HG03469 (cell line): Measurements from ENCODE around the gene ATP5ME.
"Not testable (repeated sequence)": the region's sequence is repeated elsewhere in the genome, so short reads cannot be mapped to it uniquely, and the experiment has no call there.

Source experiments
- ATAC-seq: cut with Tn5 transposase; IDR thresholded peaks from one replicate; pipeline ENCODE4 v1.9.1; 2021; ENCODE audit warnings: mild to moderate bottlenecking, moderate library complexity, moderate number of reproducible peaks; ENCODE audit not compliant: unreplicated experiment

ATP5ME gene

GRCh38 chr4:636628-637159, 37.4 kb downstream of the ATP5ME start:
- ATAC-seq = no peak

DNA sequence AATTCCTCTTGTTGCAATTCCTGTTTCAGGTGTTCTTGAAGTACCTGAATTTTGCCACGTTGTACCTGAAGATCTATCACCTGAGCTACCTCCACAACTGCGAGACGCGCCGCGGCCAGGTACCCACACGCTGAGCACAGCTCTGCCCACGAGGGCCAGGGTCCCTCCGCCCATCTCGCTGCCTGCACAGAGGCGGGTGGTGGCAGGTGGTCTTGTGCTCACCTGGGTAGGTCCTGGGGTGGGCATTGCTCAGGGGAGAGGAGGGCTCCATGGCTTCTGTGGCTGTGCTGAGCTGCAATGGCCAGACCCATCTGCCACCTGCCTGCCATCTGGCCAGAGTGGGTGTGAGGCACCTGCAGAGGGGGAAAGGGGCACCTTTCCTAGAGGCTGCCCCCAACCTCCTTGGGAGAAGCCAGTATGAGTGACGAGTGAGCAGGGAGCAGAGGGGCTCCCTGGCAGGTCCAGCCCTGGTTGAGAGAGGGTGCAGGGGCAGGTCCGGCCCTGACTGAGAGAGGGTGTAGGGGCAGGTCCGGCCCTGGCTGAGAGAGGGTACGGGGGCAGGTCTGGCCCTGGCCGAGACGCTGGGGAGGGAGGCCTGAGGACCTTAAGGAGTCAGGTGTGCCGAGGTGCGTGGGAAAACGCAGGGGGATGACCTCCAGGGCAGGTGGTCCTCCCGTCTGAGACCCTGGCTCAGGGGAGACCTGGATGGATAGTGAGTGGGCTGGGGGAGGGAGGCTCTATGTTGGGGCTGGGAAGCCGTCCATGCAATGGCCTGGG, 38.0 kb downstream of the ATP5ME start:
- ATAC-seq = no peak

GRCh38 chr4:635066-635835, 38.8 kb downstream of the ATP5ME start:
- ATAC-seq = not testable (repeated sequence)

DNA sequence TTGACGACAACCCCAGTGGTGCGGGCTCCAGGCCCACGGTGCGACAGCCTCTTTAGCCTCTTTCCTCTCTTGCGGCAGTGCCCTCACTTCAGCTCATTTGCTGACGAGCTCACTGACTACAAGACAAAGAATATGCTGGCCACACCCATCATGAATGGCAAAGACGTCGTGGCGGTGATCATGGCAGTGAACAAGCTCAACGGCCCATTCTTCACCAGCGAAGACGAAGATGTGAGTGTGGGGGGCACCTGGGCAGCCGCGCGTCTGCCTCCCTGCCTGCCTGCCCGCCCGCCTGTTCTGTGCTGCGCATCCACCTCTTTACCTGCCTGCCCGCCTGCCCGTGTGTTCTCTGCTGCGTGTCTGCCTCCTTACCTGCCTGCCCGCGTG, 39.5 kb downstream of the ATP5ME start:
- no peak for ATAC-seq

- ATAC-seq = no peak
Observed at GRCh38 chr4:633976-634598, 40.0 kb downstream of the ATP5ME start.

DNA sequence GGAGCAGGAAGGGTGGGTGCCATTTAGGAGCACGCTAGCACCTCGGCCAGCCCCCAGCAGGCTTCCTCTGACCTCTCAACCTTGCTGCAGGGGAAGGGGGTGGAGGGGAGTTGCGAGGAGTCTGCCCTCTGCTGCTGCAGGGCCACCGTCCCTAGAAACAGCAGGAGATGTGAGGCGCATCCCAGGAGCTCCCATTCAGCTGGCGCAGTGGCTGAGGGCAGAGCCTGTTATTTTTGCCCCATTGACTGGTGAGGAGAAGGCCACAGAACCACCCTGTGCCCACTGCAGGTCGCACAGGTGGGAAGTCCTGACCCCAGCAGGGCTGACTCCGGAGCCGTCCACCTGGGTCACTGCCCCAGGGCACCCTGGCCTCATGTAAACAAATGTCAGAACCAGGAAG, 40.7 kb downstream of the ATP5ME start:
- ATAC-seq = no peak

DNA sequence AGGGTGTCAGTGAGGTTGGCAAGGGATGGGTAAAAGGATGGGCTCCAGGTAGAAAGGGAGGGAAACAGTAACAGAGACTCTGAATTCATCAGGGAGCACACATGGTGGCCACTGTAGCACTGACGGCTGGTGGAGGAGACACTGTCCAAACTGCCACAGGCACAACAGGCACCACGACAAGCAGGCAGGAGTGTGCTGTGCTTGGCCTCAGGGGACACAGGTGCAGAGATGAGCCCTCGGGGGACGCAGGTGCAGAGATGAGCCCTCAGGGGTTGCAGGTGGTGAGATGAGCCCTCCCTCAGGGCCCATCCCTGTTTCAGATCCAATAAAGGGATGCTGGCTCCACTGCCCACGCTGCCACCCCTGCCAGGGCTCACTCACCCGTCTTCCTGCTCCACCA, 41.1 kb downstream of the ATP5ME start:
- no peak for ATAC-seq

DNA sequence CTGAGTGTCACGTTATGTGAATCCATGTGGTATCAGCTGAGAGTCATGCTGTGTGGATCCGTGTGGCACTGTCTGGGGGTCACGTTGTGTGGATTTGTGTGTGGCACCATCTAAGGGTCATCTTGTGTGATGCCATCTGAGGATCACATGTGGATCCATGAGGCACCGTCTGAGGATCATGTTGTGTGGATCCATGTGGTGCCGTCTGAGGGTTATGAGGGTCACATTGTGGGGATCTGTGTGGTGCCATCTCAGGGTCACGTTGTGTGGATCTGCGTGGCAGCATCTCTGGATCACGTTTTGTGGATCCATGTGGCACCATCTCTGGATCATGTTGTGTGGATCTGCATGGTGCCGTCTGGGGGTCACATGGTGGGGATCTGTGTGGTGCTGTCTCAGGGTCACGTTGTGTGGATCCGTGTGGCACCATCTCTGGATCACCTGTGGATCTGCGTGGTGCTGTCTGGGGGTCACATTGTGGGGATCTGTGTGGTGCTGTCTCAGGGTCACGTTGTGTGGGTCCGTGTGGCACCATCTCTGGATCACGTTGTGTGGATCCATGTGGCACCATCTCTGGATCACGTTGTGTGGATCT, 41.8 kb downstream of the ATP5ME start:
- no peak for ATAC-seq

- ATAC-seq = no peak
Observed at GRCh38 chr4:630656-631055, 43.4 kb downstream of the ATP5ME start.

DNA sequence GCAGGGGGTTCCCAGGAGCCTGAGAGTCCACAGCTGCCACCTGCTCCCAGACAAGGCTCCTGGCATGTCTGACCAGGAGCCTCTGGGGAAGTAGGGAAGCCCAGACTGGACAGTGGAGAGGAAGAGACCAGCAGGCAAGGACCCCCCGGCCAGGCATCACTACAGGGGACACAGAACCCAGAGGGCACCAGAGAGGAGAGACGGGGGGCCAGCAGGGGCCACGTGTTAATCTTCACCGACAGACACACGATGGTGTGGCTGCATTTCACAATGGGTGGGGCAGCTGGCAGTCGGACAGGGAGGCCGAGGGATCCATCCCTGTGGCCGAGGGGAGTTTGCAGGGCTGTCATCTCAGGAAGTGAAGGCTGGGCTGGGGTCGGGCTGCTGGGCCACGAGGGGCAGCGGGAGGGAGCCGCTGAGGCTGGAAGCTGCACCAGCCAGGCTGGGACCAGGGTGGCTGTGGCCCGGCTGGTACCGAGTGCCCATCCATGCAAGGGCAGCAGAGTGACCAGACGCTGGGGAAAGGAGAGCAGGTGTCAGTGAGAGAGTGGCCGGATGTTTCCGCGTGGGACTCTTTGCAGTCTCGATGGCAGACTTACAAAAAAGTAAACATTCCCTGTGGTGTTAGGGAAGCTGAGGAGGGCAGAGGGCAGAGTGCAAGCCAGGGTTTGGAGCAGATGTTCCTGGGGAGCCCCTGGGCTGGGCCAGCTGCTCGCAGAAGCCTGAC, 44.0 kb downstream of the ATP5ME start:
- ATAC-seq = no peak

- no peak for ATAC-seq
Observed at GRCh38 chr4:629636-629914, 44.5 kb downstream of the ATP5ME start.

DNA sequence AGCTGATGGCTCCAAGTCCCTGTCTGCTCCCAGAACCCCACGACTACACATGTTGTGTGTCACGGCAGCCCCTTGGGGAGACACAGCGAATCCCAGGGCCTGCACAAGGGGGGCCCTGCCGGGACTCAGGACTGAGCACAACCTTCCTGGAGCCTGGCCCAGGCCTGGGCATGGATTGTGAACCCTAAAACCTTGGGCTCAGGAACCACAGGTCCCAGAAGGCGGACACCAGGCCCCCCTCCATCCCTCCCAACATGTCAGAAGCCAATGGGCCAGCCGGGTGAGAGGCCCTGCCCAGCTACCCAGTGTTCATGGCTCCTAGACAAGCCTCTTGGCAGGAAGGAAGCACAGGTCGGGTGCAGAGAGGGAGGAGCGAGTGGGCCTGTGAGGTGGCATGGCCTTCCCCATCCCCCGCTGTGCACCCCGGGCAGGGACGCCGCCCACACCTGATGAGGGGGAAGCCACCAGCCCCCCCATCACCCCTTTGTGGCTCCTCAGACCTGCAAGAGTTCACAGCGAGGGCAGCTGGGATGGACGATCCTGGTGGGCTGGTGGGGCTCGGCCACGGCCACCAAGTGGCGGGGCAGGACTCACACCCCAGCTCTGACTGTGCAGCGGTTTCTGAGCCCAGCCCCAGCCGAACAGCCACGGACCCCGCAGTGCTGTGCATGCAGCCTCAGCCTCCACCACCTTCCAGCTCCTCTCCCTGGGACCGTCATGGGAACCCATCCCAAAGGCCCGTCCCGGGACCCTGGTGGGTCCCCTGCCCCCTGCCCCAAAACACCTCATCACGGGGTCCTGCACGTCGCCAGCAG, 45.0 kb downstream of the ATP5ME start:
- ATAC-seq = no peak

DNA sequence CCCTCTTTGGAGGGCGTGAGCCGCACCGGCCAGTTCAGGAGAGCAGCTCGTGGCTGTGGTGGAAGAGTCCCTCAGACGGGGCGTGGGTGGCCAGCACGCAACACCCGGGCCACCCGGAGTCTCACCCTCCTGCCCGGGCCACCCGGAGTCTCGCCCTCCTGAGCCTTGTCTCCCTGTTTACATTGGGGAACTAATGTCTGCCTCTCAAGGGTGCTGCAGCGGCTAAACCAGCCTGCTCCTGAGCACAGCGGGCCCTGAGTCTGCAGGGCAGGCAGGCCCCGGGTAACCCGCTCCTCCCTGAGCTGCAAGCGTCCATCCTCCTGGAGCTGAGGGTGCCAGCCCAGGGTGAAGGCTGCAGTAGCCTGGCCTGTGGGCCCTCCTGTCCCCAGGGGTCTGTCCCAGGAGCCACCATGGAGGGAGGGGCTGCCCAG, 45.8 kb downstream of the ATP5ME start:
- ATAC-seq = no peak

GRCh38 chr4:627347-628125, 46.5 kb downstream of the ATP5ME start:
- no peak for ATAC-seq

- ATAC-seq = no peak
Observed at GRCh38 chr4:626201-627091, 47.6 kb downstream of the ATP5ME start.

DNA sequence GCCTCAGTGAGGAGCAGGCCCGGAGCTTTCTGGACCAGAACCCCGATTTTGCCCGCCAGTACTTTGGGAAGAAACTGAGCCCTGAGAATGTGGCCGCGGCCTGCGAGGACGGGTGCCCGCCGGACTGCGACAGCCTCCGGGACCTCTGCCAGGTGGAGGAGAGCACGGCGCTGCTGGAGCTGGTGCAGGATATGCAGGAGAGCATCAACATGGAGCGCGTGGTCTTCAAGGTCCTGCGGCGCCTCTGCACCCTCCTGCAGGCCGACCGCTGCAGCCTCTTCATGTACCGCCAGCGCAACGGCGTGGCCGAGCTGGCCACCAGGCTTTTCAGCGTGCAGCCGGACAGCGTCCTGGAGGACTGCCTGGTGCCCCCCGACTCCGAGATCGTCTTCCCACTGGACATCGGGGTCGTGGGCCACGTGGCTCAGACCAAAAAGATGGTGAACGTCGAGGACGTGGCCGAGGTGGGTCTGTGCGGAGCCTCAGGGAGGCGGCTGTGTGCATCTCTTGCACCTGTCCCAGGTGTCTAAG, 48.4 kb downstream of the ATP5ME start:
- no peak for ATAC-seq

DNA sequence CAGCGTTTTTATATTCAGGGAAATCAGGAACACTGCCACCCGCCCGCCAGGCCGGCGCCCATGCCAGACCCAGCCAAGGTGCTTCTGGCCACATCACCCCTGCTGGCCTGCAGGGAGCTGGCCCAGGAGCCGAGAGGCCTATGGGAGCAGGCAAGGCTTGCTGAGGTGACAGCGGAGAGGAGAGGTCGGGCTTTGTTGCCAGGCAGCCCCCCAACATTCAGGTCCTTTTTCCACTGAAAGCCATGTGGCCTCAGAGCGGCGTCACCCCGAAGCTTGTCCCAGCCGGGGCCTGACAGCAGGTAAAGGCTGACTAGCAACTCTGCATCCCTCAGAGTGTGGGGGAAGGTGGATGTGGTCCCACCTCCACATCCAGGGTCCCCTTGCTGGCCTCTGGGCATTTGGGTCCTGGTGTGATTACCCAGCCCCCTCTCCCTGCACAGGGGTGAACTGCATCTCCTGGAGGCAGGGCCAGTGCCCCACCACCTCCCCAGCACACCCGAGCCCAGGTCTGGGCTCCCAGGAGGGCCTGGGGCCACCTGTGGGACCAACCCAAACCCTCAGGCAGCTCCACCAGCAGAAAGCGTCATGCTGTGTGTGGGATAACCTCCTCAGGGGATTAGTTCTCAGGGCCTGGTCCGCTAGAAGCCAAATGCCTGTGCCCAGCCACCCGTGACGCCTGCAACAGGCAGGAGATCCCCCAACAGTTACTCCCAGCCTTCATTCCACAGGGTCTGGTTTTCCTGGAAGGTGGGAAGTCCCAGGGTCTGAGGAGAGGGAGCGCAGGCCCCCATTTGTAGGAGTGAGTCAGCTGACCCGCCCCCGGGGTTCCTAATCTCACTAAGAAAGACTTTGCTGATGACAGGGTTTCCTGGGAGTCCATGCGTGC, 49.1 kb downstream of the ATP5ME start, which contains the start of gene PDE6B:
PDE6B (plus strand) TSS at position 869 of the 886 bp plus-strand sequence. CDS start 54 bp downstream, outside the sequence.
- no peak for ATAC-seq
